HL-60 (cell line): ENCODE measurements around the gene F2R.

ENCODE experiments used
- DNase-seq, 2 experiments: peaks; one replicate each; pipeline ENCODE4 v3.0.0-alpha.2; 2010 to 2020; ENCODE audit warnings: low read depth in 1 of 2, low spot score in 1 of 2
- H3K27ac ChIP-seq: fragments of 250-450 bp; sonication (Bioruptor Pico); replicated peaks from 2 replicates; pipeline ENCODE4 v1.5.1; 2020; ENCODE audit warnings: mild to moderate bottlenecking, moderate library complexity
- H3K27me3 ChIP-seq: fragments of 250-450 bp; sonication (Bioruptor Pico); 2 replicates; pipeline ENCODE4 v1.5.1; 2021; ENCODE audit warnings: mild to moderate bottlenecking, moderate library complexity; ENCODE audit not compliant: insufficient read depth, poor library complexity, severe bottlenecking
- H3K4me3 ChIP-seq: replicated peaks from 2 replicates; pipeline ENCODE4 v1.5.1; 2011; ENCODE audit warnings: mild to moderate bottlenecking, control low read depth, low read length; ENCODE audit not compliant: insufficient read depth
- GABPA ChIP-seq: IDR thresholded peaks from 2 replicates; pipeline ENCODE4 v1.6.1; 2012; ENCODE audit warnings: low read depth
- POLR2AphosphoS5 ChIP-seq: IDR thresholded peaks from 2 replicates; pipeline ENCODE4 v1.6.1; 2012; ENCODE audit warnings: low read depth
- SPI1 ChIP-seq: IDR thresholded peaks from 2 replicates; pipeline ENCODE4 v1.6.1; 2012; ENCODE audit warnings: low read depth, mild to moderate bottlenecking, borderline replicate concordance
- TF ChIP-seq, protein P1 (sequence below): IDR thresholded peaks from 2 replicates; pipeline ENCODE4 v1.6.1; 2012; ENCODE audit warnings: low read depth; ENCODE audit not compliant: insufficient replicate concordance
- TF ChIP-seq, protein P2 (sequence below): IDR thresholded peaks from one replicate; pipeline ENCODE4 v1.5.1; 2011; ENCODE audit warnings: low read length, control low read depth, inconsistent platforms; ENCODE audit not compliant: insufficient read depth

F2R gene

DNA sequence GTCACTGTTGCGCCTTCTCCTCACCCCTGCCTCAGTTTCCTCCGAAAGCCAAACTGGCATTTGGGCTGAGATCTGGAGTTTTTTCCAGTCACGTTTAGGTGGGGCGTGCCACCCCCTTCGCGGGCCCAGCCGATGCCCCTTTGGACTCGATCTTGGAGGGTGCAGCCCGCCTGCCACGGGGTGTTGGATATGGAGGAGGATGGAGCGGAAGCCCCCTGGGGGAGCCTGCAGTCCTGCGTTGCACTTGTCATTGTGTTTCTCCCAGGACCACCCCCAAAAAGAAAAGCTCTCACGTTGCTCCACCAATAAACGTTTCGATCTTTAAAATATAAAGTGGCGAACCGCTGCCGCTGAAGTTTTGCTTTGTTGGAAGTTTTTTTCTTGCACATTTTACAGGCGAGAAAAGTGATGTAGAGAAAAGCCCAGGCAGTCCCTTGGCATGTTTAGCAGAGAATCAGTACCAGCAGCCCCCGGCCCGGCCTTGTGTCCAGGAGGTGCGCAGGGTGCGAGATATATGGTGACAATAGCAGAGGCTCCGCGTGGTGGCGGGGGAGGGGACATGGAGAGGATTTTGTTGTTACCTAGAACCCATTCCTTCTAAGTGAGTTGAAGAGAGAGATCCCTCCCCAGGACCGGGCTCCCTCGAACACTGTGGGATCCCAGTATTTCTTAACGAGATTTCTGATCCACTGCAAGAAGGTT is 681 bp downstream of the F2R start:
- no peak for DNase-seq
- Histone ChIP-seq H3K4me3 (peak overlapping the region; percentile 57), H3K27me3 (no peaks in the 10 kb centered on the region), H3K27ac (no peak overlapping the region)
- TF ChIP-seq, protein P1, sequence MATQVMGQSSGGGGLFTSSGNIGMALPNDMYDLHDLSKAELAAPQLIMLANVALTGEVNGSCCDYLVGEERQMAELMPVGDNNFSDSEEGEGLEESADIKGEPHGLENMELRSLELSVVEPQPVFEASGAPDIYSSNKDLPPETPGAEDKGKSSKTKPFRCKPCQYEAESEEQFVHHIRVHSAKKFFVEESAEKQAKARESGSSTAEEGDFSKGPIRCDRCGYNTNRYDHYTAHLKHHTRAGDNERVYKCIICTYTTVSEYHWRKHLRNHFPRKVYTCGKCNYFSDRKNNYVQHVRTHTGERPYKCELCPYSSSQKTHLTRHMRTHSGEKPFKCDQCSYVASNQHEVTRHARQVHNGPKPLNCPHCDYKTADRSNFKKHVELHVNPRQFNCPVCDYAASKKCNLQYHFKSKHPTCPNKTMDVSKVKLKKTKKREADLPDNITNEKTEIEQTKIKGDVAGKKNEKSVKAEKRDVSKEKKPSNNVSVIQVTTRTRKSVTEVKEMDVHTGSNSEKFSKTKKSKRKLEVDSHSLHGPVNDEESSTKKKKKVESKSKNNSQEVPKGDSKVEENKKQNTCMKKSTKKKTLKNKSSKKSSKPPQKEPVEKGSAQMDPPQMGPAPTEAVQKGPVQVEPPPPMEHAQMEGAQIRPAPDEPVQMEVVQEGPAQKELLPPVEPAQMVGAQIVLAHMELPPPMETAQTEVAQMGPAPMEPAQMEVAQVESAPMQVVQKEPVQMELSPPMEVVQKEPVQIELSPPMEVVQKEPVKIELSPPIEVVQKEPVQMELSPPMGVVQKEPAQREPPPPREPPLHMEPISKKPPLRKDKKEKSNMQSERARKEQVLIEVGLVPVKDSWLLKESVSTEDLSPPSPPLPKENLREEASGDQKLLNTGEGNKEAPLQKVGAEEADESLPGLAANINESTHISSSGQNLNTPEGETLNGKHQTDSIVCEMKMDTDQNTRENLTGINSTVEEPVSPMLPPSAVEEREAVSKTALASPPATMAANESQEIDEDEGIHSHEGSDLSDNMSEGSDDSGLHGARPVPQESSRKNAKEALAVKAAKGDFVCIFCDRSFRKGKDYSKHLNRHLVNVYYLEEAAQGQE: no peak
- TF ChIP-seq SPI1: no peak
- TF ChIP-seq POLR2AphosphoS5: no peak
- no peak for TF ChIP-seq GABPA
- TF ChIP-seq, protein P2, sequence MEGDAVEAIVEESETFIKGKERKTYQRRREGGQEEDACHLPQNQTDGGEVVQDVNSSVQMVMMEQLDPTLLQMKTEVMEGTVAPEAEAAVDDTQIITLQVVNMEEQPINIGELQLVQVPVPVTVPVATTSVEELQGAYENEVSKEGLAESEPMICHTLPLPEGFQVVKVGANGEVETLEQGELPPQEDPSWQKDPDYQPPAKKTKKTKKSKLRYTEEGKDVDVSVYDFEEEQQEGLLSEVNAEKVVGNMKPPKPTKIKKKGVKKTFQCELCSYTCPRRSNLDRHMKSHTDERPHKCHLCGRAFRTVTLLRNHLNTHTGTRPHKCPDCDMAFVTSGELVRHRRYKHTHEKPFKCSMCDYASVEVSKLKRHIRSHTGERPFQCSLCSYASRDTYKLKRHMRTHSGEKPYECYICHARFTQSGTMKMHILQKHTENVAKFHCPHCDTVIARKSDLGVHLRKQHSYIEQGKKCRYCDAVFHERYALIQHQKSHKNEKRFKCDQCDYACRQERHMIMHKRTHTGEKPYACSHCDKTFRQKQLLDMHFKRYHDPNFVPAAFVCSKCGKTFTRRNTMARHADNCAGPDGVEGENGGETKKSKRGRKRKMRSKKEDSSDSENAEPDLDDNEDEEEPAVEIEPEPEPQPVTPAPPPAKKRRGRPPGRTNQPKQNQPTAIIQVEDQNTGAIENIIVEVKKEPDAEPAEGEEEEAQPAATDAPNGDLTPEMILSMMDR: no peak

DNA sequence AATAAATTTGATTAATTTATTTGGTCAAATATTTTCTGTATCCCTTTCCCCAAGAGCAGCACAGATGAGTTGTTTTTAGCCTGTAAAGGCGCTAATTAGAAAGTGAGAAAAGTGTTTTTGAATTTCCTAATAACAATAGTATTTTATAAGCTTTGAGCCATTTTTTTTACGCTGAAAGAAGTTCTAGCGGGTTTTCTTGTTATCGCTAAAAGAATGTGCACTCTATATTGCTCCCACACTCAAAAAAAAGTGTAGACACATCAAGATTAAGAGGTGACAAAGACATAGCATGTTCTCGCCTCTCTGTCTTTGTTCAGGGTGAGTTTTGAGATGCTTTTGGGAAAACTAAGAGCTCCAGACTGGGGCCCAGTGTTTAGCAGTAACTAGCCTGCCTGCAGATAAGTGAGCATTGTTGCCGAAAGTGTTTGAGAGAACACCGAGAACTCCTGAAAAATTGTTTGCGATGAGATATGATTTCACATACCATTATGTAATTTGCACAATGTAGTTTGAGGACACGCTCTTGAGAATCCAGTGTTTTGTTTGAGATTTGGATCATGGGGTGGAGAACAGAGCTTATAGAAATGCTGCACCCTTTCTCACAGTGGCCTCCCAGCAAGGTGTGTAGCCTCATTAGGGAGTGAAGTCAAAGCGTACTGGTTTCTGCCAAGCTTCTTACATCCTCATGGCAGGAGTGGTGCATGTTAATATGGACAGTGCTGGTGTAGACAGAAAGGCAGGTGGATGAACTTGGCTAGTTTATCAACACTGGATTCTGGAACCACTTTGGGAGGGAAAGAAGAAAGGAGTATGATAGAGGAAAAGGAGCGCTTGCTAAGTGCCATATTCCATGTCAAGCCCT is 1.5 kb downstream of the F2R start:
- TF ChIP-seq, protein P2: no peak
- TF ChIP-seq GABPA (no peak), SPI1 (no peak), POLR2AphosphoS5 (no peak)
- TF ChIP-seq, protein P1: no peak
- H3K4me3 ChIP-seq: no peak overlapping the region
- H3K27me3 ChIP-seq: no peaks in the 10 kb centered on the region
- no peak for DNase-seq
- no peak overlapping the region for H3K27ac ChIP-seq

DNA sequence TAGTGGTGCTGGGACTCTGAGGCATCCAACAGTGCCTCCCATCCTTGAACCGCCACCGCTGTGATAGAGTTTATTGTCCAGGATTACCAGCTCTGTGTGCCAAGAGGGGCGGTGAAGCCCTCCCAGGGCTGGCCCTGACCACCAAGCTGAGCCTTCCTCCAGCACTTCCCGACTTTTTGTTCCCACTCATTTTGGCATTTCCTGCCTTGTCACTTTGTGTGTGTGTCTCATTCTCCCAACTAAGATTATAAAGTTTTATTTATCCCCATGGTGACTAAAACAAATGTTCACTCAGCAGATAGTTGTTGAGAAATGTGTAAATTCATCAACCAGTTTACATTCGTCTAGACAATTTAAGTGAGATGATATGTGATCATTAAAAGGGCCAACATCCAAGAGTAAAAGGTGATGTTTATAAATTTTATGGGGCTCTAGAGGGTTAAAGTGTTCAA is 2.5 kb downstream of the F2R start:
- Histone ChIP-seq H3K4me3 (no peak overlapping the region), H3K27ac (no peak overlapping the region), H3K27me3 (no peaks in the 10 kb centered on the region)
- DNase-seq: no peak
- TF ChIP-seq SPI1: no peak
- TF ChIP-seq, protein P1: no peak
- TF ChIP-seq GABPA: no peak
- TF ChIP-seq, protein P2: no peak
- TF ChIP-seq POLR2AphosphoS5: no peak
